ENCODE data around the gene AMBRA1. TPM values are rescaled to one million over a fixed set of nuclear protein-coding genes. Genes with fewer than 3 reads are reported as not detected.

AMBRA1 gene
- total RNA-seq, 1 donor from 2014 or later = 29.4 TPM

DNA sequence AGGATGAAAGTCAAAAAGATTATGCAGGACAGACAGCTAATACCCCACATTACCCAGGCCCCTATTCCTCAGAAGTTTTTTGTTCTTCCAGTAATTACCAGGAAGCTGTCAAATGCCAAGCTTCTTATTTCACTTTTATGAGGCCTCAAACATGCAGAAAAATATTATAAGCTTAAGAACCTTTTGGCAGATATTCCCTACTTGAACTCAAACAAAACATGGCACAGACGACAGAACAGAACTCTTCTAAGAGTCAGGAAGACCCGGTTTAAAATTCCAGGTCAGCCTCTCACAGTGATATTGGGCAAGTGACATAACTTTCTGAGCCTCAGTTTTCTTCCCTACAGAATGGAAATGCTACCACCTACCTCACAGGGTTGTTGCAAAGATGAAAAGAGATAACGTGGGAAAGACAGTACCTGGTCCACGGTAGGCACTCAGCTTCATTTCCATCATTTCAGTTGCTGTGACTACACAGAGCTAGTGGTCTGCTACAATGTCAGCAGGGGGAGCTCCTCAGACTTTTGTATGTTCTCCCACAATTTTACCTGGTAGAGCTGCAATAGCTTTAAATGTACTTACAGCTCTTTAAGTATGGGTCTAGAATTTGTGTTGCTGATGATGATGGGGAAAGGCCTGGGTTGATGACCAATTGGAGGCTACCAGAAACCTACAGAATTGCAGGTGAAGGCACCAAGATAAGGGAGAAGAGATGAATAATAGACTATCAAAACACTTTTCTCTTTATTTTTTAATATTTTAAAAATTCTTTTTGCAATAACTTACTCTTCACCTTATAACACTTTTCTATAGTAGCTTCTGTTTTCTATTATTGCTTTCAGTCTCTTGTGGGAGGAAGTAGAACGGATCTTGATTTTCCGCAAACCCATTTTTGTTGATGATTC is 103.9 kb downstream of the AMBRA1 start:
- Histone ChIP-seq H4K20me1 (ENCODE audit: insufficient read depth, low read length) (peaks cover 38% of the 10 kb centered on the region), H3K4me2 (ENCODE audit: low read length) (no peak overlapping the region), H3K4me3 (ENCODE audit: insufficient read depth, low read depth, low read length) (no peak overlapping the region), H3K27ac (ENCODE audit: low read depth, low read length) (no peak overlapping the region), H3K4me1 (ENCODE audit: insufficient read depth, low read length) (peaks cover 6% of the 10 kb centered on the region), H3K36me3 (ENCODE audit: insufficient read depth, low read length) (peaks cover 3% of the 10 kb centered on the region), H3K79me2 (ENCODE audit: insufficient read depth, low read length) (no peaks in the 10 kb centered on the region), H3K9me3 (ENCODE audit: insufficient read depth, low read depth, low read length) (no peaks in the 10 kb centered on the region), H3K9ac (ENCODE audit: low read length) (no peak overlapping the region), H2AFZ (ENCODE audit: low read depth, low read length) (no peak overlapping the region), H3K27me3 (ENCODE audit: insufficient read depth, low read length) (no peaks in the 10 kb centered on the region)
- no peak for TF ChIP-seq EZH2 (IDR thresholded peaks at IDR 0.05; ENCODE audit: insufficient read depth, low read length)
- TF ChIP-seq, protein P1, sequence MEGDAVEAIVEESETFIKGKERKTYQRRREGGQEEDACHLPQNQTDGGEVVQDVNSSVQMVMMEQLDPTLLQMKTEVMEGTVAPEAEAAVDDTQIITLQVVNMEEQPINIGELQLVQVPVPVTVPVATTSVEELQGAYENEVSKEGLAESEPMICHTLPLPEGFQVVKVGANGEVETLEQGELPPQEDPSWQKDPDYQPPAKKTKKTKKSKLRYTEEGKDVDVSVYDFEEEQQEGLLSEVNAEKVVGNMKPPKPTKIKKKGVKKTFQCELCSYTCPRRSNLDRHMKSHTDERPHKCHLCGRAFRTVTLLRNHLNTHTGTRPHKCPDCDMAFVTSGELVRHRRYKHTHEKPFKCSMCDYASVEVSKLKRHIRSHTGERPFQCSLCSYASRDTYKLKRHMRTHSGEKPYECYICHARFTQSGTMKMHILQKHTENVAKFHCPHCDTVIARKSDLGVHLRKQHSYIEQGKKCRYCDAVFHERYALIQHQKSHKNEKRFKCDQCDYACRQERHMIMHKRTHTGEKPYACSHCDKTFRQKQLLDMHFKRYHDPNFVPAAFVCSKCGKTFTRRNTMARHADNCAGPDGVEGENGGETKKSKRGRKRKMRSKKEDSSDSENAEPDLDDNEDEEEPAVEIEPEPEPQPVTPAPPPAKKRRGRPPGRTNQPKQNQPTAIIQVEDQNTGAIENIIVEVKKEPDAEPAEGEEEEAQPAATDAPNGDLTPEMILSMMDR (IDR thresholded peaks at IDR 0.05; ENCODE audit: insufficient read depth, low read depth, low read length) = peak; percentile 68
- Mint-ChIP-seq H3K4me1 (ENCODE audit: low read depth, unreplicated experiment) (peaks cover 20% of the 10 kb centered on the region), H3K27me3 (ENCODE audit: low read depth, unreplicated experiment) (no peaks in the 10 kb centered on the region), H3K36me3 (ENCODE audit: low read depth, unreplicated experiment) (peaks cover 7% of the 10 kb centered on the region), H3K9me3 (ENCODE audit: unreplicated experiment) (no peaks in the 10 kb centered on the region), H3K27ac (ENCODE audit: unreplicated experiment) (no peak overlapping the region), H3K4me3 (ENCODE audit: unreplicated experiment) (no peak overlapping the region)
- DNase-seq (ENCODE audit: low read depth) (peak; percentile 39), FAIRE-seq (peak; percentile 13)

DNA sequence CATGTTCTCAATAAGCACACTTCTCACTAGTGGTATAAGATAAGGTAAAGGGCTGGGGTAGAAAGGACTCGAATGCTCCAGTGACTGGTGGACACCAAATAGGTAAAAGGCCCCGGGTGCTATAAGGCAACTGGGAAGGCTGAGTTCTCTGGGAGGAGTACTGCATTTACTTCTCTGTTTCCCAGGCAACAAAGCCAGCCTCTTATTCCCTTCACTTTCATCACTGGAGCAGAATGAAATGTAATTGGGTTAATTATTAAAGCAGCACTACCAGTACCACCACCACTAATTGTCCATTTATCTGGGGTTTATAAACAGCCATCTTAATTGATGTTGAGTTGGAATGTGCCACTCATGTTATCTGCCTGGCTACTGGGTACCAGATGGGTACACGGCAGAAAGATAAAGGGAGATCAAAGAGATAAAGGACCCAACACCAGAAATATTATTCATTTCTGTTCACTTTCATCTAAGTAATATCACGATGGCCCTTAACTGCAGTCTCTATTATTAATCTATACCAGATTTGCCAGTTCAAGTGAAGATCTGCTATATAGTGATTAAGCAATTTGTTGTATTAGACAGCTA is 107.9 kb downstream of the AMBRA1 start:
- Histone ChIP-seq H3K4me2 (ENCODE audit: low read length) (no peak overlapping the region), H2AFZ (ENCODE audit: low read depth, low read length) (no peak overlapping the region), H3K79me2 (ENCODE audit: insufficient read depth, low read length) (no peaks in the 10 kb centered on the region), H3K9me3 (ENCODE audit: insufficient read depth, low read depth, low read length) (no peaks in the 10 kb centered on the region), H3K27ac (ENCODE audit: low read depth, low read length) (no peak overlapping the region), H3K36me3 (ENCODE audit: insufficient read depth, low read length) (no peaks in the 10 kb centered on the region), H3K27me3 (ENCODE audit: insufficient read depth, low read length) (no peaks in the 10 kb centered on the region), H3K4me1 (ENCODE audit: insufficient read depth, low read length) (no peaks in the 10 kb centered on the region), H3K4me3 (ENCODE audit: insufficient read depth, low read depth, low read length) (no peak overlapping the region), H3K9ac (ENCODE audit: low read length) (no peak overlapping the region), H4K20me1 (ENCODE audit: insufficient read depth, low read length) (peaks cover 35% of the 10 kb centered on the region)
- FAIRE-seq = no peak
- DNase-seq (ENCODE audit: low read depth) = no peak
- H3K27me3 Mint-ChIP-seq (ENCODE audit: low read depth, unreplicated experiment) = no peaks in the 10 kb centered on the region
- no peak overlapping the region for H3K27ac Mint-ChIP-seq (ENCODE audit: unreplicated experiment)
- no peaks in the 10 kb centered on the region for H3K9me3 Mint-ChIP-seq (ENCODE audit: unreplicated experiment)
- TF ChIP-seq EZH2 (IDR thresholded peaks at IDR 0.05; ENCODE audit: insufficient read depth, low read length) = no peak
- TF ChIP-seq, protein P1 (IDR thresholded peaks at IDR 0.05; ENCODE audit: insufficient read depth, low read depth, low read length) = no peak
- H3K4me1 Mint-ChIP-seq (ENCODE audit: low read depth, unreplicated experiment) = peaks cover 7% of the 10 kb centered on the region
- peaks cover 13% of the 10 kb centered on the region for H3K36me3 Mint-ChIP-seq (ENCODE audit: low read depth, unreplicated experiment)
- no peak overlapping the region for H3K4me3 Mint-ChIP-seq (ENCODE audit: unreplicated experiment)
